H1 (cell line): ENCODE results near the gene PLK5. TPM values are rescaled to one million over a fixed set of nuclear protein-coding genes. Genes with fewer than 3 reads are reported as not detected.
A peak's percentile ranks its signal among the peaks of the same experiment; 100 is the strongest.

ENCODE experiments used
- CTCF ChIA-PET: fragments of 300-600 bp; sonication (Branson Sonifier 250); formaldehyde crosslinking; loops from one replicate; lab custom pipeline; 2021; ENCODE audit not compliant: partially characterized antibody; lab: Charles Lee
- POLR2A ChIA-PET: fragments of 300-600 bp; sonication (Branson Sonifier 250); formaldehyde crosslinking; loops from one replicate; lab custom pipeline; 2021; ENCODE audit warnings: inconsistent platforms; ENCODE audit not compliant: partially characterized antibody; lab: Charles Lee
- DNase-seq, 2 experiments: peaks; one replicate each; pipeline versions ENCODE4 v3.0.0 to v3.0.0-alpha.2; 2010 to 2022; ENCODE audit warnings: low spot score in 2 of 2, low read depth in 1 of 2, mixed read lengths in 1 of 2
- FAIRE-seq: peaks from 2 replicates; lab custom pipeline; 2011; peaks lifted over from hg19 to GRCh38; lab: Jason Lieb, UNC
- H2AFZ ChIP-seq: 2 replicates; pipeline ENCODE4 v1.8.1; 2012; ENCODE audit warnings: low read length, inconsistent platforms
- H2AK5ac ChIP-seq: 2 replicates; pipeline ENCODE4 v1.6.1; 2013; ENCODE audit warnings: low read depth, low read length
- H2BK120ac ChIP-seq: replicated peaks from 2 replicates; pipeline ENCODE3; 2013; ENCODE audit warnings: low read depth, low read length, inconsistent platforms
- H2BK12ac ChIP-seq: 2 replicates; pipeline ENCODE4 v1.6.1; 2013; ENCODE audit warnings: low read depth, low read length
- H2BK15ac ChIP-seq: 2 replicates; pipeline ENCODE4 v1.6.1; 2013; ENCODE audit warnings: low read length
- H2BK20ac ChIP-seq: 2 replicates; pipeline ENCODE4 v1.6.1; 2013; ENCODE audit warnings: low read length
- H2BK5ac ChIP-seq: 2 replicates; pipeline ENCODE4 v1.6.1; 2013; ENCODE audit warnings: low read depth, low read length
- H3K14ac ChIP-seq: 2 replicates; pipeline ENCODE4 v1.6.1; 2013; ENCODE audit warnings: inconsistent platforms; ENCODE audit not compliant: insufficient read length
- H3K18ac ChIP-seq: 2 replicates; pipeline ENCODE4 v1.6.1; 2013; ENCODE audit warnings: low read length; ENCODE audit errors: extremely low read depth
- H3K23ac ChIP-seq: 2 replicates; pipeline ENCODE4 v1.6.1; 2013; ENCODE audit warnings: inconsistent platforms; ENCODE audit not compliant: insufficient read length
- H3K23me2 ChIP-seq: 2 replicates; pipeline ENCODE4 v1.6.1; 2013; ENCODE audit warnings: low read depth, low read length
- H3K27ac ChIP-seq: 2 replicates; pipeline ENCODE4 v1.6.1; 2011; ENCODE audit warnings: low read depth, low read length, inconsistent platforms
- H3K27me3 ChIP-seq, 4 experiments: replicated peaks in 1 of 4; 1 replicate in 1 of 4; 2 replicates in 3 of 4; pipeline versions ENCODE4 v1.6.1 to v1.8.1; 2011 to 2013; ENCODE audit warnings: low read length in 3 of 4, mild to moderate bottlenecking in 3 of 4, inconsistent platforms in 2 of 4, mixed read lengths in 2 of 4, moderate library complexity in 1 of 4; ENCODE audit not compliant: control insufficient read depth in 3 of 4, insufficient read depth in 3 of 4; ENCODE audit errors: extremely low read depth in 1 of 4
- H3K36me3 ChIP-seq, 4 experiments: 2 replicates each; pipeline versions ENCODE4 v1.6.1 to v1.8.1; 2011 to 2013; ENCODE audit warnings: mild to moderate bottlenecking in 4 of 4, low read length in 3 of 4, moderate library complexity in 2 of 4, control low read depth in 1 of 4, inconsistent platforms in 1 of 4; ENCODE audit not compliant: insufficient read depth in 4 of 4, control insufficient read depth in 2 of 4
- H3K4ac ChIP-seq: replicated peaks from 2 replicates; pipeline ENCODE3; 2013; ENCODE audit warnings: low read length, low read depth, mixed read lengths, inconsistent platforms; ENCODE audit not compliant: insufficient read length
- H3K4me1 ChIP-seq, 4 experiments: replicated peaks in 1 of 4; 1 replicate in 1 of 4; 2 replicates in 3 of 4; pipeline versions ENCODE4 v1.6.1 to v1.8.1; 2011 to 2013; ENCODE audit warnings: low read length in 3 of 4, inconsistent platforms in 2 of 4, mixed read lengths in 1 of 4; ENCODE audit not compliant: insufficient read depth in 4 of 4, control insufficient read depth in 3 of 4
- H3K4me2 ChIP-seq, 2 experiments: 2 replicates each; pipeline versions ENCODE4 v1.6.1 to v1.8.1; 2011 to 2013; ENCODE audit warnings: low read depth in 2 of 2, low read length in 2 of 2, control low read depth in 1 of 2, inconsistent platforms in 1 of 2, mild to moderate bottlenecking in 1 of 2; ENCODE audit not compliant: insufficient read depth in 1 of 2
- H3K4me3 ChIP-seq, 4 experiments: fragments of 200-600, 300-600 bp in 1 of 4; sonication (generic), shearing (Covaris generic), sonication (Bioruptor Twin) in 1 of 4; 2 replicates each; pipeline versions ENCODE4 v1.5.1 to v1.8.1; 2011 to 2016; ENCODE audit warnings: low read length in 4 of 4, low read depth in 3 of 4, control low read depth in 2 of 4, inconsistent platforms in 2 of 4, mild to moderate bottlenecking in 2 of 4, mixed read lengths in 1 of 4, moderate library complexity in 1 of 4; ENCODE audit not compliant: insufficient read depth in 2 of 4; ENCODE audit errors: extremely low read depth in 1 of 4
- H3K56ac ChIP-seq: replicated peaks from 2 replicates; pipeline ENCODE3; 2013; ENCODE audit warnings: low read depth, mild to moderate bottlenecking, mixed read lengths, low read length, inconsistent platforms; ENCODE audit not compliant: insufficient read length
- H3K79me1 ChIP-seq: 2 replicates; pipeline ENCODE4 v1.6.1; 2013; ENCODE audit warnings: low read depth, low read length, control low read depth
- H3K79me2 ChIP-seq, 2 experiments: 2 replicates each; pipeline versions ENCODE4 v1.6.1 to v1.8.1; 2012 to 2013; ENCODE audit warnings: low read length in 2 of 2, mild to moderate bottlenecking in 2 of 2, inconsistent platforms in 1 of 2; ENCODE audit not compliant: insufficient read depth in 2 of 2, control insufficient read depth in 1 of 2
- H3K9ac ChIP-seq, 4 experiments: replicated peaks in 1 of 4; 1 replicate in 1 of 4; 2 replicates in 3 of 4; pipeline versions ENCODE4 v1.6.1 to v1.8.1; 2011 to 2013; ENCODE audit warnings: low read depth in 3 of 4, low read length in 3 of 4, control low read depth in 2 of 4, mild to moderate bottlenecking in 2 of 4, moderate library complexity in 2 of 4, inconsistent platforms in 1 of 4; ENCODE audit errors: extremely low read depth in 1 of 4
- H3K9me3 ChIP-seq, 2 experiments: 2 replicates each; pipeline versions ENCODE4 v1.6.1 to v1.8.1; 2012 to 2013; ENCODE audit warnings: mild to moderate bottlenecking in 2 of 2, moderate library complexity in 2 of 2, control low read depth in 1 of 2, inconsistent platforms in 1 of 2, low read depth in 1 of 2, low read length in 1 of 2, mixed read lengths in 1 of 2; ENCODE audit not compliant: insufficient read depth in 2 of 2
- H4K20me1 ChIP-seq, 2 experiments: replicated peaks in 1 of 2; 2 replicates each; pipeline versions ENCODE3 to v1.8.1; 2011 to 2013; ENCODE audit warnings: inconsistent platforms in 2 of 2, low read length in 2 of 2, mild to moderate bottlenecking in 1 of 2; ENCODE audit not compliant: insufficient read depth in 2 of 2, control insufficient read depth in 1 of 2
- H4K5ac ChIP-seq: 2 replicates; pipeline ENCODE4 v1.6.1; 2013; ENCODE audit warnings: low read length, low read depth, mixed read lengths, inconsistent platforms; ENCODE audit not compliant: insufficient read length
- H4K8ac ChIP-seq: 2 replicates; pipeline ENCODE4 v1.8.0; 2013; ENCODE audit warnings: mild to moderate bottlenecking, moderate library complexity, low read length, inconsistent platforms; ENCODE audit not compliant: insufficient read depth; ENCODE audit errors: extremely low read depth
- H4K91ac ChIP-seq: replicated peaks from 2 replicates; pipeline ENCODE3; 2013; ENCODE audit warnings: low read length, mixed read lengths, inconsistent platforms; ENCODE audit not compliant: insufficient read length
- CHD1 ChIP-seq: IDR thresholded peaks from 2 replicates; pipeline ENCODE4 v1.6.1; 2012; ENCODE audit warnings: low read depth, low read length, improper control_type of control experiment
- CTBP2 ChIP-seq: IDR thresholded peaks from 2 replicates; pipeline ENCODE4 v1.7.0; 2011; ENCODE audit warnings: borderline replicate concordance, mild to moderate bottlenecking, moderate library complexity, mixed read lengths, low read length; ENCODE audit not compliant: insufficient read depth, insufficient read length
- MAFK ChIP-seq: IDR thresholded peaks from 2 replicates; pipeline ENCODE4 v1.6.1; 2012; ENCODE audit warnings: low read depth, mild to moderate bottlenecking, improper control_type of control experiment, low read length
- RXRA ChIP-seq: IDR thresholded peaks from 2 replicates; pipeline ENCODE4 v1.6.1; 2011; ENCODE audit warnings: low read depth, mild to moderate bottlenecking, low read length, moderate library complexity; ENCODE audit not compliant: insufficient read depth
- SIN3A ChIP-seq, 2 experiments: IDR thresholded peaks in 1 of 2; conservative IDR thresholded peaks in 1 of 2; 2 replicates each; pipeline ENCODE4 v1.6.1; 2011 to 2012; ENCODE audit warnings: low read length in 2 of 2, improper control_type of control experiment in 1 of 2, low read depth in 1 of 2, mild to moderate bottlenecking in 1 of 2
- USF2 ChIP-seq: IDR thresholded peaks from 2 replicates; pipeline ENCODE4 v1.6.1; 2011; ENCODE audit warnings: low read length, improper control_type of control experiment
- WGBS, 2 experiments: shearing (Covaris generic) in 1 of 2; methylation state at CpG; one replicate each; pipeline versions ENCODE4 v1.1.6 to v1.1.7; 2013 to 2015; ENCODE audit warnings: low lambda C conversion rate in 2 of 2, mixed read lengths in 2 of 2, inconsistent platforms in 1 of 2, low coverage in 1 of 2, missing lambda C conversion rate in 1 of 2; ENCODE audit not compliant: insufficient replicate concordance in 2 of 2, insufficient coverage in 1 of 2, insufficient read length in 1 of 2; ENCODE audit errors: extremely low coverage in 1 of 2, missing lambda C conversion rate in 1 of 2; 5-methylcytosine and 5-hydroxymethylcytosine counted together
- polyA plus RNA-seq, 7 experiments: library from polyadenylated mRNA; depleted of rRNA in 3 of 7; stranded (reverse) in 5 of 7; unstranded in 2 of 7; fragments of >200 nt in 5 of 7; fragments of 200-250 nt in 2 of 7; gene quantifications; 1 replicate in 5 of 7; 2 replicates in 1 of 7; 4 replicates in 1 of 7; pipeline versions ENCODE4 v1.2.1 to v1.2.3, GENCODE V29; 2011 to 2013; ENCODE audit warnings: missing spikeins in 2 of 7, mixed read lengths in 2 of 7
- total RNA-seq: library from RNA; stranded (reverse); fragmentation: NEBNext Ultra II Directional; extraction: Animal tissue kit (Norgen Biotek cat#: 25700); gene quantifications from 2 replicates; pipeline ENCODE4 v1.2.1, GENCODE V29; 2021
- TF ChIP-seq, protein P1 (sequence below): IDR thresholded peaks from 2 replicates; pipeline ENCODE4 v1.6.1; 2011; ENCODE audit warnings: low read depth, mild to moderate bottlenecking, low read length; ENCODE audit not compliant: insufficient read depth
- TF ChIP-seq, protein P2 (sequence below): IDR thresholded peaks from 2 replicates; pipeline ENCODE4 v1.6.1; 2012; ENCODE audit warnings: inconsistent platforms

Gene PLK5
- total and polyA plus RNA-seq, 2 of the 8 experiments (the other 6 are each of a cell fraction or from before 2014, with no cell fraction given) = 0.43 to 0.45 TPM

GRCh38 chr19:1496714-1497577 is 26.9 kb upstream of the PLK5 start:
- Histone ChIP-seq H3K27me3 (peaks cover 0 to 7% (median 4%) of the 10 kb centered on the region in 4 experiments; a peak in 5 of 7 replicates), H3K79me2 (no peaks in the 10 kb centered on the region), H3K27ac (no peak overlapping the region), H3K23ac (no peak overlapping the region), H4K8ac (no peak overlapping the region), H3K9ac (0 out of 7 replicates have a peak overlapping the region, but pooled peaks of 1 of the 4 experiments have one; percentile 22), H2AFZ (no peak overlapping the region), H3K4me3 (no peak overlapping the region), H3K4me1 (no peaks in the 10 kb centered on the region; a peak in 2 of 7 replicates), H3K79me1 (no peaks in the 10 kb centered on the region), H2BK120ac (no peak overlapping the region), H3K36me3 (no peaks in the 10 kb centered on the region), H2BK5ac (peak overlapping the region; percentile 56; the same call in 1 of the 2 replicates), H3K23me2 (peaks cover 4% of the 10 kb centered on the region), H4K91ac (no peak overlapping the region), H3K9me3 (peaks cover 5 to 11% of the 10 kb centered on the region in 2 experiments; a peak in 2 of 4 replicates), H3K18ac (no peak overlapping the region), H4K20me1 (peaks cover 0 to 5% of the 10 kb centered on the region in 2 experiments), H2BK15ac (0 out of 2 replicates have a peak overlapping the region, but pooled peaks have one; percentile 55), H3K4me2 (no peak overlapping the region), H3K56ac (no peak overlapping the region), H2BK20ac (no peak overlapping the region), H2BK12ac (no peak overlapping the region), H4K5ac (no peak overlapping the region), H3K14ac (no peak overlapping the region), H2AK5ac (peak overlapping the region; percentile 89), H3K4ac (no peak overlapping the region)
- POLR2A ChIA-PET = no interaction called here
- FAIRE-seq = no peak
- CTCF ChIA-PET = no interaction called here
- no peak for DNase-seq
- 86% methylated on average over 37 of the region's 39 CpGs; no CpG with 5 or more reads in 1 of the 2 experiments for WGBS, 2 experiments
- TF ChIP-seq USF2 (no peak), CTBP2 (no peak), CHD1 (no peak), SIN3A (conservative IDR thresholded peaks at IDR 0.05 in 1 of 2, IDR thresholded peaks at IDR 0.05 in 1 of 2; ENCODE audit: low read depth in 1 of 2, low read length in 2 of 2) (no peak), RXRA (no peak), MAFK (no peak)
- TF ChIP-seq, protein P1, sequence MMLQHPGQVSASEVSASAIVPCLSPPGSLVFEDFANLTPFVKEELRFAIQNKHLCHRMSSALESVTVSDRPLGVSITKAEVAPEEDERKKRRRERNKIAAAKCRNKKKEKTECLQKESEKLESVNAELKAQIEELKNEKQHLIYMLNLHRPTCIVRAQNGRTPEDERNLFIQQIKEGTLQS = no peak
- TF ChIP-seq, protein P2, sequence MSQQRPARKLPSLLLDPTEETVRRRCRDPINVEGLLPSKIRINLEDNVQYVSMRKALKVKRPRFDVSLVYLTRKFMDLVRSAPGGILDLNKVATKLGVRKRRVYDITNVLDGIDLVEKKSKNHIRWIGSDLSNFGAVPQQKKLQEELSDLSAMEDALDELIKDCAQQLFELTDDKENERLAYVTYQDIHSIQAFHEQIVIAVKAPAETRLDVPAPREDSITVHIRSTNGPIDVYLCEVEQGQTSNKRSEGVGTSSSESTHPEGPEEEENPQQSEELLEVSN = no peak
